ENCODE results near the gene EPB41L1.

- no peak for TF ChIP-seq CTCF (IDR thresholded peaks at IDR 0.05; ENCODE audit: low read depth, low read length)
- TF ChIP-seq EZH2phosphoT487 (IDR thresholded peaks at IDR 0.05; ENCODE audit: low read depth) = no peak
Measured at GRCh38 chr20:36231331-36231730, 76.8 kb downstream of the EPB41L1 start.

All from OCI-LY3 (cell line).